ENCODE results near the gene ANO7. TPM values are rescaled to one million over a fixed set of nuclear protein-coding genes. Genes with fewer than 3 reads are reported as not detected.

The ANO7 gene
- total RNA-seq, 2 donors from 2014 or later, result 0.99 to 1.6 TPM

DNA sequence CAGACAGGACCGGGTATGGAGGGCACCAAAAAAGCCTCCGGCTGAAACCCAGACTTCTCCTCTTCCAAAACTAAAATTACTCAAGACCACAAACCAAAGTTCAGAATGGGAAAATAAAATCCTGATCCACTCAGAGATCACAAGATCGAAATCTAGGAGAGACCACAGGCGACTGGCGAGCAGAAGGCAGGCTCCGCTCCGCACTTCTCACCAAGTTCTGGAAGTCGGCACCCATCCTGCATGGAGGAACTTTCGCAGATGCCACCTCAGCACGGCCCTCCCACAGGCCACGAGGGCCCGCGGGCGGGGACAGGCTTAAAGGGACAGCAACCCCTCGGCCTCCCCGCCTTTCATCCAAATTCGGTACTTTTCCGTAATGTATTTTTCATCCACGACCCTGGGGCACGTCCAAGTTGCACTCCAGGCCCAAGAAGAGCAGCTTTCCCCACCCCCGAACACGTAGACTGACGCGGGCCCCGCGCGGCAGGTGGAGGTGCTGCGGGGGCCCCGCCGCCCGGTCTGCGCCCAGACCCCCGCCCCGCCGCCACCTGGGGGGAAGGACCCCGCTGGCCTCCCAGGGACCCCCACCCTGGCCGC is 83.3 kb downstream of the ANO7 start:
- H3K36me3 ChIP-seq (replicated peaks in 1 of 2; ENCODE audit: insufficient read depth in 1 of 2, low read depth in 2 of 2), result peaks cover 0 to 3% of the 10 kb centered on the region in 2 donors
- peaks cover 59% of the 10 kb centered on the region for H3K4me1 ChIP-seq
- TF ChIP-seq, protein P1, sequence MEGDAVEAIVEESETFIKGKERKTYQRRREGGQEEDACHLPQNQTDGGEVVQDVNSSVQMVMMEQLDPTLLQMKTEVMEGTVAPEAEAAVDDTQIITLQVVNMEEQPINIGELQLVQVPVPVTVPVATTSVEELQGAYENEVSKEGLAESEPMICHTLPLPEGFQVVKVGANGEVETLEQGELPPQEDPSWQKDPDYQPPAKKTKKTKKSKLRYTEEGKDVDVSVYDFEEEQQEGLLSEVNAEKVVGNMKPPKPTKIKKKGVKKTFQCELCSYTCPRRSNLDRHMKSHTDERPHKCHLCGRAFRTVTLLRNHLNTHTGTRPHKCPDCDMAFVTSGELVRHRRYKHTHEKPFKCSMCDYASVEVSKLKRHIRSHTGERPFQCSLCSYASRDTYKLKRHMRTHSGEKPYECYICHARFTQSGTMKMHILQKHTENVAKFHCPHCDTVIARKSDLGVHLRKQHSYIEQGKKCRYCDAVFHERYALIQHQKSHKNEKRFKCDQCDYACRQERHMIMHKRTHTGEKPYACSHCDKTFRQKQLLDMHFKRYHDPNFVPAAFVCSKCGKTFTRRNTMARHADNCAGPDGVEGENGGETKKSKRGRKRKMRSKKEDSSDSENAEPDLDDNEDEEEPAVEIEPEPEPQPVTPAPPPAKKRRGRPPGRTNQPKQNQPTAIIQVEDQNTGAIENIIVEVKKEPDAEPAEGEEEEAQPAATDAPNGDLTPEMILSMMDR (IDR thresholded peaks at IDR 0.05), result peak in 1 of 7 experiments; percentile 18
- peak; percentile 48 to 84 (median 77) for TF ChIP-seq POLR2A (IDR thresholded peaks at IDR 0.05)
- no peaks in the 10 kb centered on the region for H3K9me3 ChIP-seq
- WGBS, 2 donors, result 1% methylated on average over 18 to 37 of the region's 37 CpGs
- H3K4me3 ChIP-seq, result peak overlapping the region; percentile 63 to 88
- peak; percentile 88 to 93 (median 92) for DNase-seq
- ATAC-seq, result peak; percentile 83
- peak overlapping the region; percentile 93 to 99 (median 97) for H3K27ac ChIP-seq
- intact Hi-C loops (cut with DNase I), result no loop called here
- no peaks in the 10 kb centered on the region for H3K27me3 ChIP-seq

DNA sequence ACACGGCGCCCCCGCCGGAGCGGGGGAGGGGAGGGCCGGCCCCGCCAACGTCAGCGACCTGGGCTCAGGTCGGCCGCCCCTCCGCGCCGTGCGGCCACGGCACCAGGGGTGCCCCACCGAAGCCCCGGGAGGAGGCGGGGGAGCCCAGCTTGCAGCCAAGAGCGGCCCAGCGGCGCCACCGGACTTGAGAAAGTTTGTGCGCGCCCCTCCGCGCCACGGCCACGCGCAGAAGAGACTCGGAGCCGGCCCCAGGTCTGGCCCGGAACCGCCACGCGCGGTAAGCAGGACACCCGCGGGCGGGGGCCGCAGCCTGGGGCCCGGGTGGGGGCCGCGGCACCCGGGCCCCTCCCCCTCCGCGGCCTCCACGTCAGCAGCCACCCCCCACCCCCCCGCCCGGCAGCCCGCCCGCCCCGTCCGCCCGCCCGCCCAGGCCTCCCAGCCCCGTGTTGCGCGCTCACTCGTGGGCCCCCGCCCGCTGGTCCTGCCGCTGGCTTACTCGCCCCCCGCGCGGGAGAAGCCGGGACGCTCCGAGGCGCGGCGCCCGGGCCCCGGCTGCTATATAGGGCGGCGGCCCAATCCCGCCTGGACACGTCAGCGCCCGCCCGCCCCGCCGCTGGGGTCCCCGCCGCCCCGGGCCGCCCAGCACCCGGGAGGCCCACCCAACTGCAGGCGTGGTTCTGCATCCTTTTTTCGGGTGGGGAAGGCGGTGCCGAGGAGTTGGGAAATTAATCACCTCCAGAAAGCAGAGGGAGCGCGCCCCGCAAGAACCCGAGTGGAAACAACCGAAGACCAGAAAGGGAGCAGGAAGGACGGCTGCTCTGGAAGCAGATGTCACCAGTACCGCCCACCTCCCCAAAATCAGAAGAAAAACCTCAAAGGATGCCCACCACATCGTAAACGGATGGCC is 84.1 kb downstream of the ANO7 start:
- ATAC-seq (peak; percentile 65), DNase-seq (peak; percentile 57 to 77 (median 64))
- Histone ChIP-seq H3K9me3 (no peaks in the 10 kb centered on the region), H3K27me3 (no peaks in the 10 kb centered on the region), H3K4me1 (peaks cover 54% of the 10 kb centered on the region), H3K27ac (peak overlapping the region; percentile 93 to 99 (median 97)), H3K36me3 (replicated peaks in 1 of 2; ENCODE audit: insufficient read depth in 1 of 2, low read depth in 2 of 2) (peaks cover 0 to under 1% of the 10 kb centered on the region in 2 donors), H3K4me3 (peak overlapping the region; percentile 63 to 88)
- 0% methylated on average over 9 to 79 of the region's 102 CpGs for WGBS, 2 donors
- intact Hi-C loops (cut with DNase I), result no loop called here
- TF ChIP-seq POLR2A (IDR thresholded peaks at IDR 0.05), result peak; percentile 16 to 28 (median 25)
- TF ChIP-seq, protein P1 (IDR thresholded peaks at IDR 0.05), result no peak

DNA sequence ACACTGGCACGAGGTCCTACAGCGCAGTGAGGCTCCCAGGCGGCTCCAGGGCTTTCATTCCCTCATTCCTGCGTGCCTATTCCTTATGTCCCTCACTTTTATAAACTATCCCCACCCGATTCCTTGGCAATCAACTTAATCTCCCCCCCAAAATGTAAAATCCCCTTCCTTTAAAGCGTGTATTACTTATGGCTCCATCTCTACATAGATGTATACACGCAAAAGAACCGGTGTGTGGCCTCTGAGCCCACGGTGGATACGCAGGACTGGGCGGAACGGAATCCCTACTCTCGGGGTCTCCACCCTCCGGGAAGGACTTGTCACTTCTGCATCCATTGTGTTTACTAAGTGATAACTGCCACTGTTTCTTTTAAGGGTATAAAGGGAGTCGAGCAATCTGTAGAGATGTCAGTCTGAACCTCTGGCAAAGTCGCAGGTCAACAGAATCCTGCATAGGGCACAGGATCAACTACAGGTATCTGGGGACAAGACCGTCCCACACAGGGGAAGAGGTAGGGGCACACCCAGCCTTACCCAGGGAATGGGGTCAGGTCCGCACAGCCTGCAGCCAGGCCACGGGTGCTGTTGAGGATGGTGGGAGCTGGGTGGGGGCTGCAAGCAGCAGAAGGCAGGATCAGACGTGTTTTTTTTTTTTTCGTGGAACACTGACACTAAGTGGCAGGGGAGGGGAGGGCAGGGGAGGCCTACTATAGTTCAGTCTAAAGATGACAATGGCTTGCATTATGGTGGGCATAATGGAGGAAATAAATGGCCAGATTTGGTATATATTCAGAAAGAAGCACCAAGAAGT is 84.9 kb downstream of the ANO7 start:
- peak; percentile 13 for ATAC-seq

DNA sequence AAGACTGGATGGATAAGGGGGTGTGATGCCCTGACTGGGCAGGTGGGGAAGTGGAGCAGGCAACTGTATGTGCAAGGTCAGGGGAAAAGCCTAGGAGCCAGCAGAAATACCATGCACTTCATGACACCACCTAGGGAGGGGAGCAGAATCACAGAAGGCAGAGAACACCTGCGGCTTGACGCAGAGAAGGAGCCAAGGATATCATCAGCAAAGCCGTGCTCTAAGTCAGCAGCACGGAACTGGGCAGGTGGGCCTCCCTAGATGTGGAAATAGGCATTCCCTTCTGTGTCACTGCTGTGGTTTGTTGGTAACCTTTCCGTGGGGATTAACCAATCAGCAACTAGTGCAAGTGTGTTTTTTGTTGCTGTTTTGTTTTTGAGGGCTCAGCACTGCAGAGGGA is 85.7 kb downstream of the ANO7 start:
- Histone ChIP-seq H3K4me3 (no peak overlapping the region), H3K27me3 (no peaks in the 10 kb centered on the region), H3K27ac (peak overlapping the region in 3 of 4 donors; percentile 93 to 99 (median 99)), H3K36me3 (replicated peaks in 1 of 2; ENCODE audit: insufficient read depth in 1 of 2, low read depth in 2 of 2) (no peaks in the 10 kb centered on the region), H3K9me3 (no peaks in the 10 kb centered on the region), H3K4me1 (peaks cover 38% of the 10 kb centered on the region)
- DNase-seq, result peak; percentile 31 to 60 (median 52)
- 42 to 45% methylated on average over 5 of the region's 5 CpGs for WGBS, 2 donors
- peak in 1 of 3 donors; percentile 19 for TF ChIP-seq POLR2A (IDR thresholded peaks at IDR 0.05)
- TF ChIP-seq, protein P1 (IDR thresholded peaks at IDR 0.05), result peak in 5 of 7 experiments; percentile 9 to 37 (median 36)
- no peak for ATAC-seq
- intact Hi-C loops (cut with DNase I), result no loop called here

More for the DNA sequence above, 84.9 kb downstream of the ANO7 start:
- WGBS, 2 donors, result 27 to 36% methylated on average over 21 of the region's 21 CpGs
- Histone ChIP-seq H3K27ac (peak overlapping the region; percentile 93 to 99 (median 97)), H3K9me3 (no peaks in the 10 kb centered on the region), H3K27me3 (no peaks in the 10 kb centered on the region), H3K36me3 (replicated peaks in 1 of 2; ENCODE audit: insufficient read depth in 1 of 2, low read depth in 2 of 2) (no peaks in the 10 kb centered on the region), H3K4me1 (peaks cover 45% of the 10 kb centered on the region), H3K4me3 (peak overlapping the region; percentile 7 to 43)
- intact Hi-C loops (cut with DNase I), result no loop called here
- TF ChIP-seq, protein P1 (IDR thresholded peaks at IDR 0.05), result no peak
- no peak for TF ChIP-seq POLR2A (IDR thresholded peaks at IDR 0.05)
- DNase-seq, result no peak

Other genes starting within 250 kb of the ANO7 start
- gene SNED1, start 190.1 kb upstream of the ANO7 start, total RNA-seq, result 10 to 100 TPM; 13.5 to 33.0 TPM
- 10 to 100 TPM; 17.1 to 39.2 TPM for gene MTERF4, start 86.4 kb upstream of the ANO7 start, total RNA-seq
- gene PASK, start 39.2 kb upstream of the ANO7 start, total RNA-seq, result 10 to 100 TPM in 1 of 2 donors, 1 to 10 TPM in 1; 7.5 to 15.8 TPM
- gene PPP1R7, start 38.2 kb upstream of the ANO7 start, total RNA-seq, result 10 to 100 TPM; 27.0 to 99.4 TPM
- gene HDLBP, start 127.0 kb downstream of the ANO7 start, total RNA-seq, result 100 to 1,000 TPM; 501 to 612 TPM
- 100 to 1,000 TPM; 226 to 271 TPM for gene SEPTIN2, start 127.2 kb downstream of the ANO7 start, total RNA-seq
- 10 to 100 TPM; 30.1 to 44.2 TPM for gene FARP2, start 167.6 kb downstream of the ANO7 start, total RNA-seq